Panc1 (cell line): Measurements from ENCODE around the gene RPL36.

Experiments
- REST ChIP-seq, 2 experiments: IDR thresholded peaks; 2 replicates each; pipeline ENCODE4 v1.6.1; 2011 to 2012; ENCODE audit warnings: low read depth in 2 of 2, control low read depth in 1 of 2, low read length in 1 of 2, mild to moderate bottlenecking in 1 of 2, moderate library complexity in 1 of 2; ENCODE audit not compliant: insufficient read depth in 1 of 2
- TCF7L2 ChIP-seq: IDR thresholded peaks from 2 replicates; pipeline ENCODE4 v1.6.1; 2011; ENCODE audit warnings: mild to moderate bottlenecking, low read depth, low read length, inconsistent platforms
- TF ChIP-seq, protein P1 (sequence below): fragments of 450-650 bp; IDR thresholded peaks from 2 replicates; pipeline ENCODE4 v1.5.1; 2017; ENCODE audit warnings: mild to moderate bottlenecking

DNA sequence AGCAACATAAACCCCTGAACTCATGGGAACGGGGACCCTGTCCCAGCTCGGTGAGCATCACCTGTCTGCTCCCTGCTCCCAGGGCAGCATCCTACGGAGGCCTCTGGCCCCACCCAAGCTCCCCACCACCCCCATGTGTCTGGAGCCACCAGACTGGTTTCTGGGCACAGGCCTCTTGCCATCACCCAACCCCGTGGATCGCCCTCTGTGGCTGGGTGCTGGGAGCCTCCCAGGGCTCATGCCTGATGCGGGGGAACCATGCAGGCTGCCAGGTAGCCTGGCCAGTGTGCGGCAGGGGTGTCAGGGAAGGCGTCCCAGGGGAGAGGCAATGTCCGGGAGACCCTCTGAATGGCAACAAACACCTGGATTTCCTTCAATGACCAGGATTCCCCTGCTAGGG, 12.5 kb upstream of the RPL36 start:
- TF ChIP-seq, protein P1, sequence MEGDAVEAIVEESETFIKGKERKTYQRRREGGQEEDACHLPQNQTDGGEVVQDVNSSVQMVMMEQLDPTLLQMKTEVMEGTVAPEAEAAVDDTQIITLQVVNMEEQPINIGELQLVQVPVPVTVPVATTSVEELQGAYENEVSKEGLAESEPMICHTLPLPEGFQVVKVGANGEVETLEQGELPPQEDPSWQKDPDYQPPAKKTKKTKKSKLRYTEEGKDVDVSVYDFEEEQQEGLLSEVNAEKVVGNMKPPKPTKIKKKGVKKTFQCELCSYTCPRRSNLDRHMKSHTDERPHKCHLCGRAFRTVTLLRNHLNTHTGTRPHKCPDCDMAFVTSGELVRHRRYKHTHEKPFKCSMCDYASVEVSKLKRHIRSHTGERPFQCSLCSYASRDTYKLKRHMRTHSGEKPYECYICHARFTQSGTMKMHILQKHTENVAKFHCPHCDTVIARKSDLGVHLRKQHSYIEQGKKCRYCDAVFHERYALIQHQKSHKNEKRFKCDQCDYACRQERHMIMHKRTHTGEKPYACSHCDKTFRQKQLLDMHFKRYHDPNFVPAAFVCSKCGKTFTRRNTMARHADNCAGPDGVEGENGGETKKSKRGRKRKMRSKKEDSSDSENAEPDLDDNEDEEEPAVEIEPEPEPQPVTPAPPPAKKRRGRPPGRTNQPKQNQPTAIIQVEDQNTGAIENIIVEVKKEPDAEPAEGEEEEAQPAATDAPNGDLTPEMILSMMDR = no peak
- TF ChIP-seq REST (IDR thresholded peaks at IDR 0.05; ENCODE audit: insufficient read depth in 1 of 2, low read depth in 2 of 2, low read length in 1 of 2) (no peak), TCF7L2 (no peak)
